Astrocyte (in vitro differentiated cells and primary cell): ENCODE results near the gene POU5F1.

Experiments used
- CTCF ChIP-seq: IDR thresholded peaks from 2 replicates; pipeline ENCODE4 v1.5.1; 2011; ENCODE audit warnings: low read depth, mild to moderate bottlenecking, inconsistent platforms, low read length, moderate library complexity; ENCODE audit not compliant: insufficient read depth
- EZH2 ChIP-seq: IDR thresholded peaks from 2 replicates; pipeline ENCODE4 v1.6.1; 2012; ENCODE audit warnings: mild to moderate bottlenecking, low read length, inconsistent platforms; ENCODE audit not compliant: insufficient read depth

GRCh38 chr6:31144970-31145340 lies 25.5 kb downstream of the POU5F1 start:
- TF ChIP-seq CTCF (no peak), EZH2 (no peak)
